WTC11 (cell line): ENCODE results near the gene FOXD3.

Source experiments
- ATF1 ChIP-seq: sonication (generic); formaldehyde crosslinking; IDR thresholded peaks from 2 replicates; pipeline ENCODE4 v1.8.1; 2023; ENCODE audit warnings: mild to moderate bottlenecking, moderate library complexity, missing genetic modification reagents
- ATF2 ChIP-seq: sonication (generic); formaldehyde crosslinking; IDR thresholded peaks from 2 replicates; pipeline ENCODE4 v1.8.1; 2022; ENCODE audit warnings: low read depth, missing genetic modification reagents, borderline replicate concordance
- CTCF ChIP-seq: fragments of 200-600 bp; IDR thresholded peaks from 2 replicates; pipeline ENCODE4 v1.8.0; 2022; ENCODE audit warnings: antibody characterized with exemption
- E2F4 ChIP-seq: sonication (generic); formaldehyde crosslinking; IDR thresholded peaks from 2 replicates; pipeline ENCODE4 v1.8.1; 2022; ENCODE audit warnings: low read depth, mild to moderate bottlenecking, moderate library complexity, missing genetic modification reagents, borderline replicate concordance
- ETV6 ChIP-seq: sonication (generic); formaldehyde crosslinking; IDR thresholded peaks from 2 replicates; pipeline ENCODE4 v1.8.1; 2022; ENCODE audit warnings: mild to moderate bottlenecking, missing genetic modification reagents
- FOXJ3 ChIP-seq: sonication (generic); formaldehyde crosslinking; IDR thresholded peaks from 2 replicates; pipeline ENCODE4 v1.9.0; 2021; ENCODE audit warnings: missing genetic modification reagents, mild to moderate bottlenecking, borderline replicate concordance
- FOXP4 ChIP-seq: sonication (generic); formaldehyde crosslinking; IDR thresholded peaks from 2 replicates; pipeline ENCODE4 v1.8.0; 2022; ENCODE audit warnings: mild to moderate bottlenecking, missing genetic modification reagents
- HMGXB4 ChIP-seq: sonication (generic); formaldehyde crosslinking; IDR thresholded peaks from 2 replicates; pipeline ENCODE4 v1.8.1; 2023; ENCODE audit warnings: mild to moderate bottlenecking, moderate library complexity, missing genetic modification reagents
- MAX ChIP-seq: sonication (generic); formaldehyde crosslinking; IDR thresholded peaks from 2 replicates; pipeline ENCODE4 v1.8.0; 2022; ENCODE audit warnings: mild to moderate bottlenecking, missing genetic modification reagents
- NR2C2 ChIP-seq: sonication (generic); formaldehyde crosslinking; IDR thresholded peaks from 2 replicates; pipeline ENCODE4 v1.8.0; 2022; ENCODE audit warnings: mild to moderate bottlenecking, missing genetic modification reagents
- PREB ChIP-seq: sonication (generic); formaldehyde crosslinking; IDR thresholded peaks from 2 replicates; pipeline ENCODE4 v1.8.1; 2022; ENCODE audit warnings: mild to moderate bottlenecking, missing genetic modification reagents, moderate library complexity, borderline replicate concordance
- ZBTB43 ChIP-seq: sonication (generic); formaldehyde crosslinking; IDR thresholded peaks from 2 replicates; pipeline ENCODE4 v1.8.1; 2023; ENCODE audit warnings: mild to moderate bottlenecking, missing genetic modification reagents
- ZNF263 ChIP-seq: sonication (generic); formaldehyde crosslinking; IDR thresholded peaks from 2 replicates; pipeline ENCODE4 v1.8.1; 2022; ENCODE audit warnings: low read depth, mild to moderate bottlenecking, moderate library complexity, missing genetic modification reagents
- ZNF532 ChIP-seq: fragments of 250-450 bp; sonication (Bioruptor Pico); IDR thresholded peaks from 2 replicates; pipeline ENCODE4 v1.9.0; 2021; ENCODE audit warnings: mild to moderate bottlenecking, borderline replicate concordance

- TF ChIP-seq CTCF (no peak), ATF1 (no peak), NR2C2 (CRISPR knock-in tag) (no peak), FOXJ3 (no peak), HMGXB4 (CRISPR knock-in tag) (no peak), ZNF532 (CRISPR knock-in tag) (no peak), PREB (CRISPR knock-in tag) (no peak), FOXP4 (CRISPR knock-in tag) (no peak), ATF2 (CRISPR knock-in tag) (no peak), ZBTB43 (CRISPR knock-in tag) (no peak), MAX (CRISPR knock-in tag) (no peak), ZNF263 (no peak), E2F4 (CRISPR knock-in tag) (no peak), ETV6 (CRISPR knock-in tag) (no peak)
Observed at GRCh38 chr1:63281753-63282152, 40.6 kb upstream of the FOXD3 start.
